ENCODE measurements around the gene LPCAT4. TPM values are rescaled to one million over a fixed set of nuclear protein-coding genes. Genes with fewer than 3 reads are reported as not detected.
A peak's percentile ranks its signal among the peaks of the same experiment; 100 is the strongest.

Gene LPCAT4
- total and polyA plus RNA-seq, 9 of the 15 experiments (the other 6 are each of a cell fraction or from before 2014, with no cell fraction given) = 7.3 to 34.3 (median 14.4) TPM

DNA sequence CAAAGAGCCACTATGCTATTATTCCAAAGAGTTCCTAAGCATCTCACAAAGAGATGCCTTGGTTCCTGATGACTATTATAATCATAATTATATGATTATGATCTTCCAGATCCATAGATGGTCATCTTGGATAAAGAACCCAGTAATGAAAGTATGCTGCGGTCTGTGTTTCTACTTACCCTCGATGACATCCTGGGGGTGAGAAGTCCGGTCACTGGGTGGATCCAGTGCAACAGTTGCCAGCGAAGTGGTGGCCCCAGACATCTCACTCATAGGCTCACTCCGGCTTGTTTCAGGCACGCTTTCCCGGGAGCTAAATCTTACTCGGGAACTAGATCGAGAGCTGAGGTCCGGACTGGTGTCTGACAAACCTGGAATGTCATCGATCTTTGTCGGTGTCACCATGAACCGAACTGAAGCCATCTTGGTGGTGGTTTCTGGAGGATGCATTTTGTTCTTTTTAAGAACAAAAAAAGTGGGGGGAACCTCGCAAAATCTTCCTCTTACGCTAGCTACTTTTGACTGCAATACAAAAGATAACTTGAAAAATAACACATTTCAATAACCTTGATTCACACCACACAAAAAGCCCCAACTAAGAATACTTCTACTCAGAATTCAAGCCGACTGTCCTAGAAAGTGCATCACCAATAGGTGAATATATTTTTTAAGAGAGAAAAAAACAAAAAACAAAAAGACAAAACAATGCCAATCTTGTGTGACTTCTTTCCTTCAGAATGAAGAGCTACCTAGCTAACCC, 30.6 kb downstream of the LPCAT4 start (continued):
- no peak for TF ChIP-seq HMGN3 (IDR thresholded peaks at IDR 0.05; ENCODE audit: borderline replicate concordance, extremely low read depth, insufficient read length, low read depth, low read length)
- peak; percentile 70 for TF ChIP-seq MEF2D (tag; conservative IDR thresholded peaks at IDR 0.05; ENCODE audit: low read depth)
- TF ChIP-seq ARHGAP35 (IDR thresholded peaks at IDR 0.05; ENCODE audit: partially characterized antibody) = no peak
- TF ChIP-seq ZNF79 (CRISPR knock-in tag; IDR thresholded peaks at IDR 0.05; ENCODE audit: low read depth) = 0 out of 2 replicates have a peak, but pooled peaks have one; percentile 28
- TF ChIP-seq ZNF584 (CRISPR knock-in tag; IDR thresholded peaks at IDR 0.05; ENCODE audit: low read depth) = peak; percentile 62; the same call in 1 of the 2 replicates
- TF ChIP-seq, protein P1, sequence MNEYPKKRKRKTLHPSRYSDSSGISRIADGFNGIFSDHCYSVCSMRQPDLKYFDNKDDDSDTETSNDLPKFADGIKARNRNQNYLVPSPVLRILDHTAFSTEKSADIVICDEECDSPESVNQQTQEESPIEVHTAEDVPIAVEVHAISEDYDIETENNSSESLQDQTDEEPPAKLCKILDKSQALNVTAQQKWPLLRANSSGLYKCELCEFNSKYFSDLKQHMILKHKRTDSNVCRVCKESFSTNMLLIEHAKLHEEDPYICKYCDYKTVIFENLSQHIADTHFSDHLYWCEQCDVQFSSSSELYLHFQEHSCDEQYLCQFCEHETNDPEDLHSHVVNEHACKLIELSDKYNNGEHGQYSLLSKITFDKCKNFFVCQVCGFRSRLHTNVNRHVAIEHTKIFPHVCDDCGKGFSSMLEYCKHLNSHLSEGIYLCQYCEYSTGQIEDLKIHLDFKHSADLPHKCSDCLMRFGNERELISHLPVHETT (CRISPR knock-in tag; conservative IDR thresholded peaks at IDR 0.05 in 1 of 2, IDR thresholded peaks at IDR 0.05 in 1 of 2) = 0 out of 4 replicates have a peak, but pooled peaks of 1 of the 2 experiments have one; percentile 20
- TF ChIP-seq ZBTB17 (CRISPR knock-in tag; IDR thresholded peaks at IDR 0.05) = peak; percentile 89
- TF ChIP-seq GABPA (tag; conservative IDR thresholded peaks at IDR 0.05; ENCODE audit: low read depth) = 0 out of 2 replicates have a peak, but pooled peaks have one; percentile 1
- TF ChIP-seq ETV1 (tag; conservative IDR thresholded peaks at IDR 0.05; ENCODE audit: low read depth) = no peak
- no peak for TF ChIP-seq FOXJ2 (tag; IDR thresholded peaks at IDR 0.05)
- TF ChIP-seq, protein P2, sequence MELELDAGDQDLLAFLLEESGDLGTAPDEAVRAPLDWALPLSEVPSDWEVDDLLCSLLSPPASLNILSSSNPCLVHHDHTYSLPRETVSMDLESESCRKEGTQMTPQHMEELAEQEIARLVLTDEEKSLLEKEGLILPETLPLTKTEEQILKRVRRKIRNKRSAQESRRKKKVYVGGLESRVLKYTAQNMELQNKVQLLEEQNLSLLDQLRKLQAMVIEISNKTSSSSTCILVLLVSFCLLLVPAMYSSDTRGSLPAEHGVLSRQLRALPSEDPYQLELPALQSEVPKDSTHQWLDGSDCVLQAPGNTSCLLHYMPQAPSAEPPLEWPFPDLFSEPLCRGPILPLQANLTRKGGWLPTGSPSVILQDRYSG (tag; conservative IDR thresholded peaks at IDR 0.05; ENCODE audit: low read depth) = peak; percentile 63; the same call in 1 of the 2 replicates
- TF ChIP-seq, protein P3, sequence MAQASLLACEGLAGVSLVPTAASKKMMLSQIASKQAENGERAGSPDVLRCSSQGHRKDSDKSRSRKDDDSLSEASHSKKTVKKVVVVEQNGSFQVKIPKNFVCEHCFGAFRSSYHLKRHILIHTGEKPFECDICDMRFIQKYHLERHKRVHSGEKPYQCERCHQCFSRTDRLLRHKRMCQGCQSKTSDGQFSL (CRISPR knock-in tag; IDR thresholded peaks at IDR 0.05) = no peak
- TF ChIP-seq, protein P3 (tag; IDR thresholded peaks at IDR 0.05) = peak in 1 of 2 experiments; percentile 83; a peak in 2 of 4 replicates
- no peak for TF ChIP-seq HNRNPH1 (optimal IDR thresholded peaks at IDR 0.05; ENCODE audit: low read depth, low read length)
- TF ChIP-seq NR2C1 (IDR thresholded peaks at IDR 0.05) = no peak
- peak; percentile 74 for TF ChIP-seq NR2C1 (tag; IDR thresholded peaks at IDR 0.05)
- TF ChIP-seq ERF (CRISPR knock-in tag; IDR thresholded peaks at IDR 0.05) = peak; percentile 80; the same call in 1 of the 2 replicates
- TF ChIP-seq, protein P4, sequence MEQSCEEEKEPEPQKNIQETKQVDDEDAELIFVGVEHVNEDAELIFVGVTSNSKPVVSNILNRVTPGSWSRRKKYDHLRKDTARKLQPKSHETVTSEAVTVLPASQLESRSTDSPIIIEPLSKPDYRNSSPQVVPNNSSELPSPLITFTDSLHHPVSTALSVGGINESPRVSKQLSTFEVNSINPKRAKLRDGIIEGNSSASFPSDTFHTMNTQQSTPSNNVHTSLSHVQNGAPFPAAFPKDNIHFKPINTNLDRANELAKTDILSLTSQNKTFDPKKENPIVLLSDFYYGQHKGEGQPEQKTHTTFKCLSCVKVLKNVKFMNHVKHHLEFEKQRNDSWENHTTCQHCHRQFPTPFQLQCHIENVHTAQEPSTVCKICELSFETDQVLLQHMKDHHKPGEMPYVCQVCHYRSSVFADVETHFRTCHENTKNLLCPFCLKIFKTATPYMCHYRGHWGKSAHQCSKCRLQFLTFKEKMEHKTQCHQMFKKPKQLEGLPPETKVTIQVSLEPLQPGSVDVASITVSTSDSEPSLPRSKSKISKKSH (CRISPR knock-in tag; IDR thresholded peaks at IDR 0.05) = no peak
- no peak for TF ChIP-seq MTA3 (IDR thresholded peaks at IDR 0.05; ENCODE audit: borderline replicate concordance)
- no peak for TF ChIP-seq SREBF2 (CRISPR knock-in tag; IDR thresholded peaks at IDR 0.05)
- TF ChIP-seq ZNF175 (CRISPR knock-in tag; IDR thresholded peaks at IDR 0.05; ENCODE audit: low read depth) = peak; percentile 75; the same call in 1 of the 2 replicates
- peak; percentile 98 for TF ChIP-seq ZNF311 (CRISPR knock-in tag; IDR thresholded peaks at IDR 0.05)

Data from K562 (cell line).